GM12874 (cell line): ENCODE results near the gene CDR2L.

Experiments used
- TF ChIP-seq, protein P1 (sequence below): IDR thresholded peaks from 2 replicates; pipeline ENCODE4 v1.5.1; 2011; ENCODE audit warnings: low read depth, mild to moderate bottlenecking, control low read depth, low read length, moderate library complexity; ENCODE audit not compliant: insufficient read depth

CDR2L gene

GRCh38 chr17:74992223-74992622, 4.8 kb downstream of the CDR2L start:
- TF ChIP-seq, protein P1, sequence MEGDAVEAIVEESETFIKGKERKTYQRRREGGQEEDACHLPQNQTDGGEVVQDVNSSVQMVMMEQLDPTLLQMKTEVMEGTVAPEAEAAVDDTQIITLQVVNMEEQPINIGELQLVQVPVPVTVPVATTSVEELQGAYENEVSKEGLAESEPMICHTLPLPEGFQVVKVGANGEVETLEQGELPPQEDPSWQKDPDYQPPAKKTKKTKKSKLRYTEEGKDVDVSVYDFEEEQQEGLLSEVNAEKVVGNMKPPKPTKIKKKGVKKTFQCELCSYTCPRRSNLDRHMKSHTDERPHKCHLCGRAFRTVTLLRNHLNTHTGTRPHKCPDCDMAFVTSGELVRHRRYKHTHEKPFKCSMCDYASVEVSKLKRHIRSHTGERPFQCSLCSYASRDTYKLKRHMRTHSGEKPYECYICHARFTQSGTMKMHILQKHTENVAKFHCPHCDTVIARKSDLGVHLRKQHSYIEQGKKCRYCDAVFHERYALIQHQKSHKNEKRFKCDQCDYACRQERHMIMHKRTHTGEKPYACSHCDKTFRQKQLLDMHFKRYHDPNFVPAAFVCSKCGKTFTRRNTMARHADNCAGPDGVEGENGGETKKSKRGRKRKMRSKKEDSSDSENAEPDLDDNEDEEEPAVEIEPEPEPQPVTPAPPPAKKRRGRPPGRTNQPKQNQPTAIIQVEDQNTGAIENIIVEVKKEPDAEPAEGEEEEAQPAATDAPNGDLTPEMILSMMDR = no peak

DNA sequence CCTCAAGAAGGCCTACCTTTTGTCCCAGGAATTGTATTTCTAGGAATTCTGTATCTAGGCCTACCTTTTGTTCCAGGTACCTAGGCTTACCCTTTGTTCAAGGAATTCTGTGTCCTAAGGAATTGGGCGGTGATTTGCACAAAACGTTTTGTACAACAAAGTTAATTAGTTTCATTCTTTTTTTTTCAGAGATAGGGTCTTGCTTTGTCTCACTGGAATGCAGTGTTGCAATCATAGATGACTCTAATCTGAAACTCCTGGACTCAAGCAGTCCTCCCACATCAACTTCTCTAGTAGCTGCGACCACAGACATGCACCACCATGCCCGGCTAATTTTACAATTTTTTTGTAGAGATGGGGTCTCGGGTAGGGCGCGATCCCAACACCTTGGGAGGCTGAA, 7.0 kb downstream of the CDR2L start:
- TF ChIP-seq, protein P1 = no peak

DNA sequence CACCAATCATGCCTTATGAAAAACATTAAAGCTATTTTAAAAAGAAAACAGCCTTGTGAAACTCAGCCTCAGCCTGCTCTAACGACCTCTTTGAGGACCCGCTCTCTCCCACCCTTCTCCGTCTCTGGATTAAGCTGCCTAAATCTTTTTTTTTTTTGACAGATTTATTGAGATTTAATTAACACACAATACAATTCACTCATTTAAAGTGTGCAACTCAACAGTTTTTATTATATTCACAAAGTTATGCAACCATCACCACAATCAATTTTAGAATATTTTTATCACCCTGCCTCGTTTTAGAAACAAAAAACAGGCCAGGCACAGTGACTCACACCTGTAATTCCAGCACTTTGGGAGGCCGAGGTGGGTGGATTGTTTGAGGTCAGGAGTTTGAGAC, 8.4 kb downstream of the CDR2L start:
- TF ChIP-seq, protein P1 = no peak

- TF ChIP-seq, protein P1 = no peak
Measured at GRCh38 chr17:74998783-74999182, 11.4 kb downstream of the CDR2L start.

- TF ChIP-seq, protein P1 = no peak
Measured at GRCh38 chr17:74999523-74999922, 12.1 kb downstream of the CDR2L start.

DNA sequence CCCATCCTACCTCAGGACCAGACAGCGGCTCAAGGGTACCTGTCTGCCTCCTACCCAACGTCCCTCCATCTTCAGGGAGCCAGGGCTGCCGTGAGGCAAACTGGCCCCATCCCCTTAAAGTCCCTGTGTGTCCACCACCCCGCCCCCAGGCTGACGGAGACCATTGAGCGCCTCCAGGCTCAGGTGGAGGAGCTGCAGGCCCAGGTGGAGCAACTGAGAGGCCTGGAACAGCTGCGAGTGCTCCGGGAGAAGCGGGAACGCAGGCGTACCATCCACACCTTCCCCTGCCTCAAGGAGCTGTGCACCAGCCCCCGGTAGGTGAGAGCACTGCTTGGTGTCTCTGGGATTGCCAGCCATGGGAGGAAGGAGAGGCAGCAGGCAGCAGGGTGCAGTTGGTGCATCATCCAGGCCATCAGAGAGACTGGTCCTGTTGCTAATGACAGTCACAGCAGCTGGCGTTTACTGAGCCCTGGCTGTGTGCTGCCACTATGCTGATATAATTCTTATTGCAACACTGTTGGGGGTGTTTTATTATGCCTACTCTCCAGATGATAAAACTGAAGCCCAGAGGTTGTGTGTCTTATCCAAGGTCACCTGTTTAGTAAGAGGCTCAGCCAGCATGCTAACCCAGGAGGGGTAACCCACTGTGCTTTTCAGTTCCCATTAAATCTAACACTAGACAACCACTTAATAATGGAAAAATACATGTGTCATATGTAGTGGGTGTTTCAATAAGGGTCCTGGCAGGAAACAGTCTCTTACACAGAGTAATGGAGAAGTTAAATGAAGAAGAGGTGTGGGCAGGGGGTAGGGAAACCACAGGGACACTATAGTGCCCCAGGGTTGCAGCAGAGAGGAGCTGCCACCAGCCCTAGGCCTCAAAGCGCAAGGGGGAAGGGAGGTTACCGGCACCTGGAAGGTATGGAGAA, 14.7 kb downstream of the CDR2L start:
- TF ChIP-seq, protein P1 = no peak

DNA sequence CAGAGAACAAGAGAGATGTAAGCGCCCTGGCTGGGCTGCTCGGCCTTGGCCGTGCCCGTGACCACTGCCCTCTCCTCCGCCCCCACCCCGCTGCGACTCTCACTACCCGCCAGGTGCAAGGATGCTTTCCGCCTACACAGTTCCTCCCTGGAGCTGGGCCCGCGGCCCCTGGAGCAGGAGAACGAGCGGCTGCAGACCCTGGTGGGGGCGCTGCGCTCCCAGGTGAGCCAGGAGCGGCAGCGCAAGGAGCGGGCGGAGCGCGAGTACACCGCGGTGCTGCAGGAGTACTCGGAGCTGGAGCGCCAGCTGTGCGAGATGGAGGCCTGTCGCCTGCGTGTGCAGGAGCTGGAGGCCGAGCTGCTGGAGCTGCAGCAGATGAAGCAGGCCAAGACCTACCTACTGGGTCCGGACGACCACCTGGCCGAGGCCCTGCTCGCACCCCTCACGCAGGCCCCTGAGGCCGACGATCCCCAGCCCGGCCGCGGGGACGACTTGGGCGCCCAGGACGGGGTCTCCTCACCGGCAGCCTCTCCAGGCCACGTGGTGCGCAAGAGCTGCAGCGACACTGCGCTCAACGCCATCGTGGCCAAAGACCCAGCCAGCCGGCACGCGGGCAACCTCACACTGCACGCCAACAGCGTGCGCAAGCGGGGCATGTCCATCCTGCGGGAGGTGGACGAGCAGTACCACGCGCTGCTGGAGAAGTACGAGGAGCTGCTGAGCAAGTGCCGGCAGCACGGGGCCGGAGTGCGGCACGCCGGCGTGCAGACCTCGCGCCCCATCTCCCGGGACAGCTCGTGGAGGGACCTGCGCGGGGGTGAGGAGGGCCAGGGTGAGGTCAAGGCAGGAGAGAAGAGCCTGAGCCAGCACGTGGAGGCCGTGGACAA, 15.9 kb downstream of the CDR2L start:
- TF ChIP-seq, protein P1 = no peak
